A673 (cell line): Measurements from ENCODE around the gene NPFFR2. TPM values are rescaled to one million over a fixed set of nuclear protein-coding genes. Genes with fewer than 3 reads are reported as not detected.

Experiments
- BruUV-seq: library from RNA; stranded (reverse); fragments of 400-500 nt; replicated peaks from 2 replicates; lab custom pipeline; 2021; lab: Mats Ljungman, UMichigan
- CTCF ChIA-PET: fragments of 300-600 bp; sonication (Branson Sonifier 250); formaldehyde crosslinking; loops from one replicate; lab custom pipeline; 2022; ENCODE audit warnings: antibody characterized with exemption; lab: Charles Lee
- POLR2A ChIA-PET: fragments of 300-600 bp; sonication (Branson Sonifier 250); formaldehyde crosslinking; loops from one replicate; lab custom pipeline; 2022; ENCODE audit warnings: antibody characterized with exemption; ENCODE audit not compliant: low non-redundant PET; lab: Charles Lee
- DNase-seq: peaks from one replicate; pipeline ENCODE4 v3.0.0-alpha.2; 2015; ENCODE audit warnings: low spot score
- H3K27ac ChIP-seq: fragments of 200-600 bp; sonication (generic); 2 replicates; pipeline ENCODE4 v1.5.1; 2016; ENCODE audit warnings: mixed run types, low read depth, mild to moderate bottlenecking, mixed read lengths, antibody characterized with exemption, low read length; ENCODE audit not compliant: poor library complexity, severe bottlenecking
- H3K27me3 ChIP-seq: fragments of 200-600 bp; sonication (generic); replicated peaks from 2 replicates; pipeline ENCODE4 v1.6.1; 2017; ENCODE audit warnings: mixed run types, low read depth, mild to moderate bottlenecking, mixed read lengths, antibody characterized with exemption, low read length; ENCODE audit not compliant: insufficient read depth, poor library complexity
- H3K36me3 ChIP-seq: fragments of 200-600 bp; sonication (generic); 2 replicates; pipeline ENCODE4 v1.6.1; 2016; ENCODE audit warnings: mixed run types, mild to moderate bottlenecking, mixed read lengths, antibody characterized with exemption, low read length; ENCODE audit not compliant: insufficient read depth, poor library complexity, severe bottlenecking
- H3K4me1 ChIP-seq: fragments of 200-600 bp; sonication (generic); 2 replicates; pipeline ENCODE4 v1.6.1; 2017; ENCODE audit warnings: mixed run types, mild to moderate bottlenecking, mixed read lengths, antibody characterized with exemption, low read length; ENCODE audit not compliant: insufficient read depth, poor library complexity, severe bottlenecking
- H3K4me3 ChIP-seq: fragments of 200-600 bp; sonication (generic); 2 replicates; pipeline ENCODE4 v1.5.1; 2016; ENCODE audit warnings: low read depth, mixed run types, mild to moderate bottlenecking, mixed read lengths, low read length; ENCODE audit not compliant: poor library complexity, severe bottlenecking
- H3K9me3 ChIP-seq: fragments of 200-600 bp; sonication (generic); 2 replicates; pipeline ENCODE4 v1.6.1; 2016; ENCODE audit warnings: mixed run types, low read depth, mild to moderate bottlenecking, mixed read lengths, antibody characterized with exemption, low read length; ENCODE audit not compliant: poor library complexity, severe bottlenecking
- EZH2 ChIP-seq: fragments of 200-600 bp; sonication (generic); IDR thresholded peaks from 2 replicates; pipeline ENCODE4 v1.6.1; 2017; ENCODE audit warnings: borderline replicate concordance, low read depth, mild to moderate bottlenecking, mixed read lengths, antibody characterized with exemption, low read length; ENCODE audit not compliant: poor library complexity, severe bottlenecking
- intact Hi-C: fragments of 100-400 bp; cut with micrococcal nuclease; formaldehyde crosslinking; loops from one replicate; pipeline ENCODE4 v1.10.0; 2022; ENCODE audit not compliant: unreplicated experiment
- total RNA-seq: library from RNA; stranded (reverse); gene quantifications from 2 replicates; pipeline ENCODE4 v1.2.3, GENCODE V29; 2021
- TF ChIP-seq, protein P1 (sequence below): fragments of 300-800, 200-600 bp; sonication (generic); conservative IDR thresholded peaks from 2 replicates; pipeline ENCODE4 v1.5.1; 2017; ENCODE audit warnings: low read depth, mild to moderate bottlenecking, antibody characterized with exemption, low read length, moderate library complexity, mixed read lengths

Gene NPFFR2
- total RNA-seq, 1 experiment from 2014 or later: not detected

- TF ChIP-seq, protein P1, sequence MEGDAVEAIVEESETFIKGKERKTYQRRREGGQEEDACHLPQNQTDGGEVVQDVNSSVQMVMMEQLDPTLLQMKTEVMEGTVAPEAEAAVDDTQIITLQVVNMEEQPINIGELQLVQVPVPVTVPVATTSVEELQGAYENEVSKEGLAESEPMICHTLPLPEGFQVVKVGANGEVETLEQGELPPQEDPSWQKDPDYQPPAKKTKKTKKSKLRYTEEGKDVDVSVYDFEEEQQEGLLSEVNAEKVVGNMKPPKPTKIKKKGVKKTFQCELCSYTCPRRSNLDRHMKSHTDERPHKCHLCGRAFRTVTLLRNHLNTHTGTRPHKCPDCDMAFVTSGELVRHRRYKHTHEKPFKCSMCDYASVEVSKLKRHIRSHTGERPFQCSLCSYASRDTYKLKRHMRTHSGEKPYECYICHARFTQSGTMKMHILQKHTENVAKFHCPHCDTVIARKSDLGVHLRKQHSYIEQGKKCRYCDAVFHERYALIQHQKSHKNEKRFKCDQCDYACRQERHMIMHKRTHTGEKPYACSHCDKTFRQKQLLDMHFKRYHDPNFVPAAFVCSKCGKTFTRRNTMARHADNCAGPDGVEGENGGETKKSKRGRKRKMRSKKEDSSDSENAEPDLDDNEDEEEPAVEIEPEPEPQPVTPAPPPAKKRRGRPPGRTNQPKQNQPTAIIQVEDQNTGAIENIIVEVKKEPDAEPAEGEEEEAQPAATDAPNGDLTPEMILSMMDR: no peak
- no peak for TF ChIP-seq EZH2
- Histone ChIP-seq H3K27me3 (no peaks in the 10 kb centered on the region), H3K4me1 (no peaks in the 10 kb centered on the region), H3K27ac (no peak overlapping the region), H3K36me3 (no peaks in the 10 kb centered on the region), H3K4me3 (no peak overlapping the region), H3K9me3 (no peaks in the 10 kb centered on the region)
- POLR2A ChIA-PET: no interaction called here
- CTCF ChIA-PET: no interaction called here
- intact Hi-C loops: no loop called here
- BruUV-seq: no TSS peak
- no peak for DNase-seq
Measured at GRCh38 chr4:72186714-72187113, 154.9 kb downstream of the NPFFR2 start.

- no peak overlapping the region for H3K27ac ChIP-seq
- intact Hi-C loops: no loop called here
- H3K36me3 ChIP-seq: no peaks in the 10 kb centered on the region
- TF ChIP-seq, protein P1: no peak
- no peak for TF ChIP-seq EZH2
- CTCF ChIA-PET: no interaction called here
- H3K4me1 ChIP-seq: no peaks in the 10 kb centered on the region
- H3K27me3 ChIP-seq: no peaks in the 10 kb centered on the region
- H3K4me3 ChIP-seq: no peak overlapping the region
- H3K9me3 ChIP-seq: no peaks in the 10 kb centered on the region
- POLR2A ChIA-PET: no interaction called here
- DNase-seq: no peak
- BruUV-seq: no TSS peak
Measured at GRCh38 chr4:72194046-72194445, 162.2 kb downstream of the NPFFR2 start.

- no peak overlapping the region for H3K4me3 ChIP-seq
- CTCF ChIA-PET: no interaction called here
- intact Hi-C loops: no loop called here
Measured at GRCh38 chr4:72194453-72194852, 162.7 kb downstream of the NPFFR2 start.

More at GRCh38 chr4:72194453-72194852, 162.7 kb downstream of the NPFFR2 start:
- no peaks in the 10 kb centered on the region for H3K4me1 ChIP-seq
- H3K36me3 ChIP-seq: no peaks in the 10 kb centered on the region
- POLR2A ChIA-PET: no interaction called here
- H3K9me3 ChIP-seq: no peaks in the 10 kb centered on the region
- DNase-seq: no peak
- no TSS peak for BruUV-seq
- no peaks in the 10 kb centered on the region for H3K27me3 ChIP-seq
- H3K27ac ChIP-seq: no peak overlapping the region
- TF ChIP-seq EZH2: no peak
- TF ChIP-seq, protein P1: no peak

Other genes starting within 250 kb of the NPFFR2 start
- gene GC, start 247.9 kb upstream of the NPFFR2 start, total RNA-seq: not detected in 2 replicates